CD4-positive, alpha-beta T cell (primary cell): ENCODE results near the gene ZCCHC2. TPM values are rescaled to one million over a fixed set of nuclear protein-coding genes. Genes with fewer than 3 reads are reported as not detected.

Experiments used
- ATAC-seq: fragments of 200-7000 bp; cut with Tn5 transposase; one replicate; pipeline ENCODE4 v1.10.0; 2022; ENCODE audit warnings: mild to moderate bottlenecking; ENCODE audit not compliant: poor library complexity
- CTCF ChIA-PET: fragments of 350-600 bp; sonication (Branson Sonifier 250); formaldehyde crosslinking; loops from one replicate; lab custom pipeline; 2021; ENCODE audit warnings: antibody characterized with exemption, inconsistent platforms; lab: Charles Lee
- POLR2A ChIA-PET: fragments of 350-600 bp; sonication (Branson Sonifier 250); formaldehyde crosslinking; loops from one replicate; lab custom pipeline; 2021; ENCODE audit warnings: antibody characterized with exemption, inconsistent platforms; lab: Charles Lee
- DNase-seq, 14 experiments: peaks; one replicate each; pipeline ENCODE4 v3.0.0-alpha.2; 2013 to 2020; ENCODE audit warnings: mixed read lengths in 2 of 14
- H3K27ac ChIP-seq, 2 donors: one replicate each; pipeline versions ENCODE4 v1.5.1 to v1.7.0; 2013; ENCODE audit warnings: low read length in 2 of 2, low read depth in 1 of 2, mild to moderate bottlenecking in 1 of 2
- H3K27me3 ChIP-seq, 2 experiments: 1 replicate in 1 of 2; 2 replicates in 1 of 2; pipeline versions ENCODE4 v1.6.1 to v1.7.0; 2013; ENCODE audit warnings: low read length in 2 of 2, control low read depth in 1 of 2, mild to moderate bottlenecking in 1 of 2, moderate library complexity in 1 of 2; ENCODE audit not compliant: insufficient read depth in 2 of 2, control insufficient read depth in 1 of 2
- H3K36me3 ChIP-seq: one replicate; pipeline ENCODE4 v1.6.1; 2013; ENCODE audit warnings: low read length, control low read depth; ENCODE audit not compliant: insufficient read depth
- H3K4me1 ChIP-seq: one replicate; pipeline ENCODE4 v1.6.1; 2013; ENCODE audit warnings: low read length, control low read depth; ENCODE audit not compliant: insufficient read depth
- H3K4me3 ChIP-seq: one replicate; pipeline ENCODE4 v1.5.1; 2013; ENCODE audit warnings: mild to moderate bottlenecking, low read length, moderate library complexity
- H3K9me3 ChIP-seq, 2 experiments: 1 replicate in 1 of 2; 2 replicates in 1 of 2; pipeline versions ENCODE4 v1.6.1 to v1.7.0; 2013; ENCODE audit warnings: low read length in 2 of 2, mild to moderate bottlenecking in 2 of 2, control low read depth in 1 of 2, moderate library complexity in 1 of 2; ENCODE audit not compliant: control insufficient read depth in 1 of 2, insufficient read depth in 1 of 2
- H3K27ac Mint-ChIP-seq: one replicate; pipeline ENCODE4 v1.8.0; 2020; ENCODE audit warnings: mixed read lengths
- H3K27me3 Mint-ChIP-seq: one replicate; pipeline ENCODE4 v1.8.0; 2021; ENCODE audit warnings: mixed read lengths
- H3K36me3 Mint-ChIP-seq: one replicate; pipeline ENCODE4 v1.8.0; 2021; ENCODE audit warnings: low read depth, mixed read lengths
- H3K4me1 Mint-ChIP-seq: one replicate; pipeline ENCODE4 v1.8.0; 2021; ENCODE audit warnings: low read depth, mixed read lengths
- H3K4me3 Mint-ChIP-seq: one replicate; pipeline ENCODE4 v1.8.0; 2020; ENCODE audit warnings: mild to moderate bottlenecking, mixed read lengths
- H3K9me3 Mint-ChIP-seq: one replicate; pipeline ENCODE4 v1.8.0; 2020; ENCODE audit warnings: mixed read lengths
- CTCF ChIP-seq: fragments of 200-600 bp; IDR thresholded peaks from one replicate; pipeline ENCODE4 v1.8.0; 2022; ENCODE audit warnings: antibody characterized with exemption, mild to moderate bottlenecking
- intact Hi-C, 2 experiments: fragments of 100-400 bp; cut with DNase I in 1 of 2; cut with micrococcal nuclease in 1 of 2; formaldehyde crosslinking; loops; one replicate each; pipeline versions ENCODE4 v1.15.1 to v1.9.0; 2023 to 2025; cut with DNase I, micrococcal nuclease
- total RNA-seq, 174 experiments: library from RNA in 2 of 174; stranded (reverse) in 2 of 174; gene quantifications; one replicate each; pipeline ENCODE4 v1.2.3 and lab custom pipeline; 2021 to 2026

Gene ZCCHC2
- total RNA-seq, 2 experiments from 2014 or later: 85.0 to 85.4 TPM

GRCh38 chr18:62602706-62603105, 79.9 kb downstream of the ZCCHC2 start:
- POLR2A ChIA-PET: no interaction called here
- no peak overlapping the region for H3K27ac Mint-ChIP-seq

GRCh38 chr18:62603211-62603610, 80.4 kb downstream of the ZCCHC2 start:
- intact Hi-C loops: no loop called here
- no peaks in the 10 kb centered on the region for H3K36me3 ChIP-seq
- DNase-seq: no peak
- H3K27me3 Mint-ChIP-seq: peaks cover 49% of the 10 kb centered on the region
- no peak for TF ChIP-seq CTCF
- no peaks in the 10 kb centered on the region for H3K36me3 Mint-ChIP-seq
- H3K4me1 ChIP-seq: no peaks in the 10 kb centered on the region
- H3K27ac Mint-ChIP-seq: no peak overlapping the region
- no peak overlapping the region for H3K4me3 Mint-ChIP-seq
- H3K4me3 ChIP-seq: no peak overlapping the region
- ATAC-seq: no peak
- H3K9me3 ChIP-seq: peaks cover 0 to 7% of the 10 kb centered on the region in 2 experiments
- H3K27ac ChIP-seq: no peak overlapping the region
- no peaks in the 10 kb centered on the region for H3K4me1 Mint-ChIP-seq
- peaks cover 14 to 16% of the 10 kb centered on the region in 2 experiments for H3K27me3 ChIP-seq
- CTCF ChIA-PET: no interaction called here
- POLR2A ChIA-PET: no interaction called here
- no peaks in the 10 kb centered on the region for H3K9me3 Mint-ChIP-seq

More at GRCh38 chr18:62602706-62603105, 79.9 kb downstream of the ZCCHC2 start:
- no peak for TF ChIP-seq CTCF
- Histone ChIP-seq H3K4me1 (no peaks in the 10 kb centered on the region), H3K36me3 (no peaks in the 10 kb centered on the region), H3K9me3 (peaks cover 0 to 7% of the 10 kb centered on the region in 2 experiments), H3K27ac (no peak overlapping the region), H3K4me3 (no peak overlapping the region), H3K27me3 (peaks cover 19 to 20% of the 10 kb centered on the region in 2 experiments)
- no peak for DNase-seq
- Mint-ChIP-seq H3K4me3 (no peak overlapping the region), H3K27me3 (peaks cover 54% of the 10 kb centered on the region), H3K36me3 (no peaks in the 10 kb centered on the region), H3K9me3 (no peaks in the 10 kb centered on the region), H3K4me1 (no peaks in the 10 kb centered on the region)
- CTCF ChIA-PET: no interaction called here
- no peak for ATAC-seq
- intact Hi-C loops: no loop called here

- Histone ChIP-seq H3K36me3 (no peaks in the 10 kb centered on the region), H3K9me3 (peaks cover 0 to 7% of the 10 kb centered on the region in 2 experiments), H3K4me3 (no peak overlapping the region), H3K27me3 (peaks cover 7 to 11% of the 10 kb centered on the region in 2 experiments), H3K4me1 (no peaks in the 10 kb centered on the region), H3K27ac (no peak overlapping the region)
- peaks cover 41% of the 10 kb centered on the region for H3K27me3 Mint-ChIP-seq
- no peaks in the 10 kb centered on the region for H3K36me3 Mint-ChIP-seq
- DNase-seq (no peak), ATAC-seq (no peak)
- H3K4me3 Mint-ChIP-seq: no peak overlapping the region
- TF ChIP-seq CTCF: no peak
- no peaks in the 10 kb centered on the region for H3K4me1 Mint-ChIP-seq
- intact Hi-C loops: no loop called here
- H3K27ac Mint-ChIP-seq: no peak overlapping the region
- ChIA-PET POLR2A (interaction anchor here (0.6 kb wide), 1 partner anchor 17 kb away, joined by 3 read pairs; no protein-coding TSS in a partner anchor), CTCF (no interaction called here)
- no peaks in the 10 kb centered on the region for H3K9me3 Mint-ChIP-seq
These were observed 81.2 kb downstream of the ZCCHC2 start for GRCh38 chr18:62603979-62604378.
